K562 (cell line): ENCODE data around the gene PACSIN2. TPM values are rescaled to one million over a fixed set of nuclear protein-coding genes. Genes with fewer than 3 reads are reported as not detected.

Experiments
- ATAC-seq: fragments of 200-7000 bp; cut with Tn5 transposase; 3 replicates; pipeline ENCODE4 v1.9.1; 2020; ENCODE audit warnings: moderate library complexity
- BruUV-seq: library from RNA; stranded (reverse); fragments of 400-500 nt; replicated peaks from 2 replicates; lab custom pipeline; 2021; lab: Mats Ljungman, UMichigan
- CTCF ChIA-PET: fragments of 300-600 bp; formaldehyde crosslinking; extraction: SDS; loops from one replicate; lab custom pipeline; 2021; ENCODE audit warnings: low intra/inter-chr PET ratio; lab: Yijun Ruan, JAX
- POLR2A ChIA-PET: fragments of 300-600, 350-650 bp; sonication (Branson Sonifier 250); formaldehyde crosslinking; extraction: SDS; loops from one replicate; lab custom pipeline; 2021; ENCODE audit warnings: antibody characterized with exemption, inconsistent platforms; lab: Yijun Ruan, JAX
- DNase-seq, 4 experiments: peaks; one replicate each; pipeline versions ENCODE4 v3.0.0 to v3.0.0-alpha.2; 2011 to 2018; ENCODE audit warnings: low spot score in 3 of 4, mixed read lengths in 3 of 4; ENCODE audit errors: extremely low read depth in 1 of 4
- FAIRE-seq: peaks from 2 replicates; lab custom pipeline; 2011; peaks lifted over from hg19 to GRCh38; lab: Jason Lieb, UNC
- H2AFZ ChIP-seq: 2 replicates; pipeline ENCODE4 v1.6.0; 2011; ENCODE audit warnings: low read depth, low read length, control low read depth, inconsistent platforms
- H3K27ac ChIP-seq: fragments of 200-600 bp; 3 replicates; pipeline ENCODE4 v1.8.0; 2011; ENCODE audit warnings: low read depth, mild to moderate bottlenecking, control low read depth, inconsistent platforms, low read length, moderate library complexity, mixed read lengths; ENCODE audit errors: extremely low read depth
- H3K27me3 ChIP-seq, 2 experiments: fragments of 300-600 bp in 1 of 2; 2 replicates in 1 of 2; 3 replicates in 1 of 2; pipeline versions ENCODE4 v1.6.0 to v1.8.0; 2011; ENCODE audit warnings: inconsistent platforms in 2 of 2, low read length in 2 of 2, mild to moderate bottlenecking in 1 of 2, mixed read lengths in 1 of 2, moderate library complexity in 1 of 2; ENCODE audit not compliant: control insufficient read depth in 2 of 2, insufficient read depth in 2 of 2
- H3K36me3 ChIP-seq: fragments of 300-600 bp; 3 replicates; pipeline ENCODE4 v1.8.0; 2011; ENCODE audit warnings: mild to moderate bottlenecking, low read length, inconsistent platforms; ENCODE audit not compliant: control insufficient read depth, insufficient read depth
- H3K4me1 ChIP-seq, 2 experiments: fragments of 200-600 bp in 1 of 2; replicated peaks in 1 of 2; 2 replicates in 1 of 2; 3 replicates in 1 of 2; pipeline versions ENCODE4 v1.5.1 to v1.8.0; 2011; ENCODE audit warnings: inconsistent platforms in 2 of 2, low read length in 2 of 2, mild to moderate bottlenecking in 1 of 2, mixed read lengths in 1 of 2, moderate library complexity in 1 of 2; ENCODE audit not compliant: control insufficient read depth in 2 of 2, insufficient read depth in 2 of 2
- H3K4me2 ChIP-seq: 2 replicates; pipeline ENCODE4 v1.6.1; 2011; ENCODE audit warnings: low read length, control low read depth, inconsistent platforms, mixed read lengths; ENCODE audit not compliant: insufficient read depth
- H3K4me3 ChIP-seq: fragments of 200-600 bp; sonication (generic), shearing (Covaris generic); 2 replicates; pipeline ENCODE4 v1.5.1; 2016; ENCODE audit warnings: control low read depth, inconsistent platforms
- H3K79me2 ChIP-seq: fragments of 200-600 bp; 3 replicates; pipeline ENCODE4 v1.8.0; 2011; ENCODE audit warnings: low read length, inconsistent platforms; ENCODE audit not compliant: control insufficient read depth, insufficient read depth
- H3K9ac ChIP-seq, 2 experiments: 2 replicates each; pipeline versions ENCODE4 v1.6.0 to v1.6.1; 2011; ENCODE audit warnings: low read depth in 2 of 2, low read length in 2 of 2, control low read depth in 1 of 2, inconsistent platforms in 1 of 2, mild to moderate bottlenecking in 1 of 2, mixed read lengths in 1 of 2; ENCODE audit not compliant: insufficient read depth in 1 of 2
- H3K9me1 ChIP-seq: one replicate; pipeline ENCODE4 v1.6.0; 2011; ENCODE audit warnings: inconsistent platforms, mild to moderate bottlenecking, low read length, moderate library complexity; ENCODE audit not compliant: control insufficient read depth, insufficient read depth
- H3K9me3 ChIP-seq: replicated peaks from 2 replicates; pipeline ENCODE4 v1.5.1; 2011; ENCODE audit warnings: low read depth, low read length, inconsistent platforms; ENCODE audit not compliant: control insufficient read depth, insufficient read depth
- H4K20me1 ChIP-seq: replicated peaks from 2 replicates; pipeline ENCODE4 v1.6.1; 2011; ENCODE audit warnings: low read length, inconsistent platforms, mixed read lengths; ENCODE audit not compliant: control insufficient read depth, insufficient read depth
- CHD2 ChIP-seq: IDR thresholded peaks from 2 replicates; pipeline ENCODE4 v1.6.1; 2011; ENCODE audit warnings: low read depth, low read length
- DDX20 ChIP-seq: fragments of 450-650 bp; IDR thresholded peaks from 2 replicates; pipeline ENCODE4 v1.6.1; 2016; ENCODE audit warnings: missing genetic modification characterization, low read depth, mild to moderate bottlenecking, missing compliant biosample characterization, moderate library complexity
- ELF4 ChIP-seq: fragments of 450-650 bp; formaldehyde crosslinking; IDR thresholded peaks from 2 replicates; pipeline ENCODE4 v1.4.0; 2022; ENCODE audit warnings: missing genetic modification characterization
- KLF16 ChIP-seq: IDR thresholded peaks from 2 replicates; pipeline ENCODE4 v1.6.1; 2016; ENCODE audit warnings: antibody characterized with exemption
- NUFIP1 ChIP-seq: fragments of 450-650 bp; IDR thresholded peaks from 2 replicates; pipeline ENCODE4 v1.6.1; 2018; ENCODE audit not compliant: partially characterized antibody
- TCF7L2 ChIP-seq: fragments of 150-350 bp; IDR thresholded peaks from 2 replicates; pipeline ENCODE4 v1.6.1; 2016; ENCODE audit warnings: low read depth, mild to moderate bottlenecking, low read length, moderate library complexity
- TEAD2 ChIP-seq: fragments of 450-650 bp; IDR thresholded peaks from 2 replicates; pipeline ENCODE4 v1.6.1; 2016; ENCODE audit warnings: missing genetic modification characterization, control low read depth, missing compliant biosample characterization
- ZNF398 ChIP-seq: fragments of 250-450 bp; sonication (Bioruptor Pico); IDR thresholded peaks from 2 replicates; pipeline ENCODE4 v1.8.0; 2021; ENCODE audit warnings: moderate library complexity, mild to moderate bottlenecking, inconsistent platforms
- ZNF609 ChIP-seq: sonication (generic); formaldehyde crosslinking; IDR thresholded peaks from 2 replicates; pipeline ENCODE4 v1.8.1; 2023; ENCODE audit warnings: missing genetic modification reagents, mild to moderate bottlenecking, borderline replicate concordance
- WGBS: fragments of 100-300 bp; shearing (Covaris generic); methylation state at CpG from one replicate; pipeline ENCODE4 v1.1.6; 2016; ENCODE audit warnings: low coverage, mixed read lengths; ENCODE audit not compliant: insufficient coverage; ENCODE audit errors: missing lambda C conversion rate; 5-methylcytosine and 5-hydroxymethylcytosine counted together
- in situ Hi-C: fragments of 300-500 bp; cut with MboI; formaldehyde crosslinking; loops from 4 replicates; pipeline ENCODE4 v1.15.0; 2018; ENCODE audit warnings: inconsistent platforms, mixed read lengths
- intact Hi-C: fragments of 100-400 bp; cut with micrococcal nuclease; formaldehyde crosslinking; loops from 2 replicates; pipeline ENCODE4 v1.14.2; 2022
- polyA plus RNA-seq, 8 experiments: library from polyadenylated mRNA; depleted of rRNA in 4 of 8; stranded (reverse) in 5 of 8; unstranded in 3 of 8; fragments of >200 nt; fragmentation: Nextera tagmentation in 2 of 8; fragmentation: Illumina TruSeq in 1 of 8; extraction: Ambion mirVana in 2 of 8; extraction: Trizol in 1 of 8; gene quantifications; 2 replicates each; pipeline versions ENCODE4 v1.2.1 to v1.2.3, GENCODE V29; 2011 to 2014; ENCODE audit warnings: inconsistent platforms in 1 of 8, missing spikeins in 1 of 8
- total RNA-seq, 7 experiments: library from RNA; depleted of rRNA in 6 of 7; stranded (reverse); fragments of >200 nt in 6 of 7; fragmentation: Illumina TruSeq in 2 of 7; extraction: Trizol in 2 of 7; gene quantifications; 2 replicates each; pipeline versions ENCODE4 v1.2.1 to v1.2.3, GENCODE V29; 2011 to 2021; ENCODE audit warnings: low replicate concordance in 1 of 7

PACSIN2 gene
- total and polyA plus RNA-seq, 9 of the 15 experiments (the other 6 are each of a cell fraction or from before 2014, with no cell fraction given) = 0.45 to 45.1 (median 23.9) TPM

GRCh38 chr22:42841444-42841843 is 173.5 kb downstream of the PACSIN2 start:
- POLR2A ChIA-PET = interaction anchor here (0.7 kb wide), 2 partner anchors 10 to 29 kb away, joined by 3 read pairs; no protein-coding TSS in a partner anchor
- no peak overlapping the region for H2AFZ ChIP-seq
- CTCF ChIA-PET = no interaction called here

More at GRCh38 chr22:42841444-42841843, 173.5 kb downstream of the PACSIN2 start:
- no peak for ATAC-seq
- no peaks in the 10 kb centered on the region for H3K9me3 ChIP-seq
- BruUV-seq = no TSS peak
- H3K9ac ChIP-seq = no peak overlapping the region
- H3K36me3 ChIP-seq = no peaks in the 10 kb centered on the region
- TF ChIP-seq KLF16 = no peak
- TF ChIP-seq NUFIP1 = no peak
- no peak for TF ChIP-seq DDX20 (tag)
- TF ChIP-seq TEAD2 (tag) = no peak
- no peak for TF ChIP-seq TCF7L2
- no peak for TF ChIP-seq ELF4 (CRISPR knock-in tag)
- no peak for TF ChIP-seq ZNF398
- TF ChIP-seq CHD2 = no peak
- TF ChIP-seq ZNF609 (CRISPR knock-in tag) = no peak
- H3K4me2 ChIP-seq = no peak overlapping the region
- H3K27ac ChIP-seq = no peak overlapping the region
- no peaks in the 10 kb centered on the region for H3K9me1 ChIP-seq
- no peak for DNase-seq
- no peaks in the 10 kb centered on the region for H3K79me2 ChIP-seq
- H3K27me3 ChIP-seq = no peaks in the 10 kb centered on the region
- no peaks in the 10 kb centered on the region for H4K20me1 ChIP-seq
- intact Hi-C loops = no loop called here
- no peaks in the 10 kb centered on the region for H3K4me1 ChIP-seq
- WGBS = 31% methylated on average over 3 of the region's 3 CpGs
- no peak for FAIRE-seq
- in situ Hi-C loops = no loop called here
- H3K4me3 ChIP-seq = no peak overlapping the region
